HG02938 (cell line): Measurements from ENCODE around the gene ADGRE2.

ENCODE experiments used
- ATAC-seq: cut with Tn5 transposase; IDR thresholded peaks from one replicate; pipeline ENCODE4 v1.9.1; 2021; ENCODE audit warnings: mild to moderate bottlenecking, moderate library complexity; ENCODE audit not compliant: unreplicated experiment

ADGRE2 gene

GRCh38 chr19:14748601-14749000 lies 29.8 kb downstream of the ADGRE2 start:
- no peak for ATAC-seq

DNA sequence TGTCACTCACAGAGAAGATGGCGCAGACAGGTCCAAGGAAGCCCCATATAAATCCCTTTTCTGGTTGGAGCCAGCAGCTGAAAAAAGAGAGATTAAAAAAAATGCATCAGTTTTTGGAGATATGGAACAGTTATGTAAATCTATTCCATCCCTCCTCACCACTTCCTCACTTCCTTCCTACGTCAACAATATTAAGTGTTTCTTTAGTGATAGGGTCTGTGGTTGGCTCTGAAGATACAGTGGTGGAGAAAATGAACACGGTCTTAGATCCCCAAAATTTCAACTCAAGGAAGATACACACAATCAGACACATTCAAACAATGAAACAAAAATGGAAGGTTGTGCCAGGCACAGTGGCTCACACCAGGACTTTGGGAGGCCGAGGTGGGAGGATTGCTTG lies 31.5 kb downstream of the ADGRE2 start:
- ATAC-seq, result no peak

DNA sequence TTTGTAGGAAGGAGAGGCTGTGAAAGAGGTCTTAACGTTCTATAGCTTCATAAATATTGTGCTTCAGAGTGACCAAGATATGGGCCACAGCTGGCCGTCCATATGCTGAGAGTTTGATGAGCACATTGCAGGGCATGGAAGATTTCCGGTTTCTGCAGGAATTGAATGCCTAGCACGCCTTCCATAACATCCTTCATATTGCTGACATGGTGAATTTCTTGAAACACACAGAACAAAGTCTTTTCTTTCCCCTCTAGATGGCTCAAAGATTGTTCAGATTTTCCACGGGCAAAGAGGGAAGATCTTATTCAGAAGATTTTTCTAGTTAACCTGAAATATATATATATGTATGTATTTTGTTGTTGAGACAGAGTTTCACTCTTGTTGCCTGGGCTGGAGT lies 42.4 kb downstream of the ADGRE2 start:
- ATAC-seq, result no peak

DNA sequence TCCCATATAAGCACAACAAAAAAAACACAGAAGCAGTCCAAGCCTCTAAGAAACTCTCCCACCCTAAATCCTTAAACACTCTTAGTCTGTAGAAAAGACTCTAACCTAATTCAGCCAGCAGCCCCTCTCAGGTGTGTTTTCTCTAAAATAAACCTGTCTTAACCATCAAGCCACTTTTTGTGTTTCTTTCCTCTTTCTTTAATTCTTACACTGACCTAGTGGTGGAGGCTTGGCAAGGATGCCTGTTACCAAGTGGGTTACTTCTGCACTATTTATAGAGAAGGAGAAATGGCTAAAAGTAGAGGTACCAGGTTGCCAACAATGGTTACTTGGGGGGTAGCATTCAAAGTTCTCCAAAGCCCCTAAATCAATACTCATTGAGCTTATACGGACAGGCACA lies 44.8 kb downstream of the ADGRE2 start:
- ATAC-seq, result no peak

DNA sequence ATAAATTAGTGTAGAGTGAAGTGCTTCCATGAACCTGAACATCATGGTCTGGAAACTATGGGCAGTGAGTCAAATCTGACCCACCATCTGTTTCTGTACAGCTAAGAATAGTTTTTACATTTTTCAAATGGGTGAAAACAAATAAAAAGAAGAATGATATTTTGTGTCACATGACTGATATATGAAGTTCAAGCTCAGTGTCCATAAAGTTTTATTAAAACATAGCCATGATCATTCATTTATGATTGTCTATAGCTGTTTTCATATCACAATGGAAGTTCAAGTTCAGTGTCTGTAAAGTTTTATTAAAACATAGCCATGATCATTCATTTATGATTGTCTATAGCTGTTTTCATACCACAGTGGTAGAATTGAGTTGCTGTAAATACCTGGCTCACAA lies 45.9 kb downstream of the ADGRE2 start:
- ATAC-seq, result no peak

DNA sequence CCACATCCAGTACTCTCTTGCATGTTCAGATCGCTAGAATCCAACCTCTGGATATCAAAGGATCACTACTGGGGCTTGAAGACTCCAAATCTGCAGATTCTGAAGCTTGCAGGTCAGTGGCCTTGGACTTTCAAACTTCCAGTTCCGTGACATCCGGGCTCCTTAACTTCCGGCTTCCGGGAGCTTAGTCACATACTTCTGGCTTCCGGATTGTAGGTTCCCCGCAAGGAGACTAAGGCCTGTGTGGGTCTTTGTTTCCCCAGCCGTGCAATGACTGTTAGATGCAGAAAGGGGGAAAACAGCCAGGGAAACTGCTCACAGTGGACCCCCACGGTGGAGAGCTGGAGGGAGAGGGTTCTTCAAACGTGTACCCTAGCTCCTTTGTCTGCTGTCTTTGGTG lies 47.2 kb downstream of the ADGRE2 start:
- no peak for ATAC-seq

DNA sequence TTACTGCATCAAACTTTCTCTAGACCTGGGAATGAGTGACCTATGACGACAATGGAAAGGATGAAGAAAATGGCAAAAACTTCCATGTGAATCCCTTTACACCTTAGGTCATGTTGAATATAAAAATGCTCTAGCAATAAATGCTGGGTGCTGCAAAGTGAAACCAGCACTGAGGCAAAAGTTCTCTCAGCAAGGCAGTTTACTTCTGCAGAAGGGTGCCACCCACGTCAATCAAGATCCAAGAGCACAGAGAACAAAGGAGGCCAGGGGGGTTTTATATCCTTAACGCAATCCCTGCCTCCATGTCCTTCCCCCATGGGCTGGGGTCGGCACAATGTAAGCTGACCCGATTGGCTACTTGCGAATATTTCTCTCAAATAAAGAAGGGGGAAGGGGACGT lies 49.8 kb downstream of the ADGRE2 start:
- no peak for ATAC-seq

- no peak for ATAC-seq
These were observed 56.2 kb downstream of the ADGRE2 start for GRCh38 chr19:14722127-14722526.

DNA sequence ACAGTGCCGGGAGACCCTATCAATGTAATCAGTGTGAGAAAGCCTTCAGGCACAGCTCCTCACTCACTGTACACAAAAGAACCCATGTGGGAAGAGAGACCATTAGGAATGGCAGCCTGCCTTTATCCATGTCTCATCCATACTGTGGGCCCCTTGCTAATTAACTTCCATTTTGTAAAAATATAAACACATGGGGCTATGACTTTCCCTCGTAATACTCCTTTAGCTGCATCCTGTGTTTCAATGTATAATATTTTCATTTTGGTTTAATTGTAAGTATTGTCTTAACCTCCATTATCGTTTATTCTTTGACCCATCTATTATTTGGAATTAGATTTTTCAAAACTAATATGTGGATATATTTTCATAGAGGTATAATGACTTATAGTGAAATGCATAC lies 59.2 kb downstream of the ADGRE2 start:
- ATAC-seq, result no peak

DNA sequence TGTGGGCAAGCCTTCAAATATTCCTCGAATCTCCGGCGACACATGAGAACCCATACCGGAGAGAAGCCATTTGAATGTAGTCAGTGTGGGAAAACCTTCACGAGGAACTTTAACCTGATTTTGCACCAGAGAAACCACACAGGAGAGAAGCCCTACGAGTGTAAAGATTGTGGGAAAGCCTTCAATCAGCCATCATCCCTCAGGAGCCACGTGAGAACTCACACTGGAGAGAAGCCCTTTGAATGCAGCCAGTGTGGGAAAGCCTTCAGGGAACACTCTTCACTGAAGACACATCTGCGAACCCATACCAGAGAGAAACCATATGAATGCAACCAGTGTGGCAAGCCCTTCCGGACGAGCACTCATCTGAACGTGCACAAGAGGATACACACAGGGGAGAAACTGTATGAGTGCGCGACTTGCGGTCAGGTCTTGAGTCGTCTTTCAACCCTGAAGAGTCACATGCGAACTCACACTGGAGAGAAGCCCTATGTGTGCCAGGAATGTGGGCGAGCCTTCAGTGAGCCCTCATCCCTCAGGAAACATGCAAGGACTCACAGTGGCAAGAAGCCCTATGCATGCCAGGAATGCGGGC lies 59.7 kb downstream of the ADGRE2 start:
- ATAC-seq, result no peak

- ATAC-seq, result no peak
These were observed 62.5 kb downstream of the ADGRE2 start for GRCh38 chr19:14715841-14716240.

GRCh38 chr19:14704450-14704849 lies 73.9 kb downstream of the ADGRE2 start:
- ATAC-seq, result no peak

DNA sequence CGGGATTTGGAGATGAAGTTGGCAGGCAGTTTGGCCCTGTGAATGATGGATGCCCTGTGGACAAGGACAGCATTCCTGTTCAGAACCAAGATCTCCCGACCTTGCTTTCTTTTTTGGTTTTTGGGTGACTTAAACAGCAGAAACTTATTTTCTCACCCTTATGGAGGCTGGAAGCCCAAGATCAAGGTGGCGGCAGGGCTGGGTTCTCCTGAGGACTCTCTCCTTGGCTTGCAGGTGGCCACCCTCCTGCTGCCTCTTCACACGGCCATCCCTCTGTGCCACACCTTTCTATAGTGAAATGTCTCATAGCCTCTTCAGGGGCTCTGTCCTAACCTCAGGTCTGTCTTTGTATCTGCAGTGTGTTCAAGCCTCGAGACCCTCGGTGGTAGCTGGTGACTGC lies 74.5 kb downstream of the ADGRE2 start:
- no peak for ATAC-seq

- ATAC-seq, result no peak
These were observed 77.5 kb downstream of the ADGRE2 start for GRCh38 chr19:14700711-14701375.

GRCh38 chr19:14699641-14700040 lies 78.7 kb downstream of the ADGRE2 start:
- no peak for ATAC-seq

DNA sequence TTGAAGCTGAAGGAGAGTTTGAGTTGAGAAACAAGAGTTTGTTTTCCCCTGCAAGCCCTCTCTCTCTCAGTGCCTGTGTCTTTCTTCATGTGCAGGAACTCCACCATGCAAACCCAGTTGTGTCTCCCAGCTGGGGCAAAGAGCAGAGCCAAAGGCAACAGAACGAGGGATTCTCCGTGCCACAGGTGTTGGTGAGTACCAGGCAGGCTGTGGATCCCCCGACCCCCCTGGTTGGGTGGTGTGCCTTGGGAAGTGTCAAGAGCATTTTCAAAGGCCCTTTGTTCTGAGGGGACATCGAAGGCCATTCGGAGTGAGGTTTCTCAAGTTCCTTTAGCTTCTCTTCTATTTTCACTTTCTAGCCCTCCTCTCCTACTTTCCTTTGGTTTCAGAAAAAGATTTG lies 82.9 kb downstream of the ADGRE2 start:
- ATAC-seq, result no peak

- ATAC-seq, result no peak
These were observed 83.6 kb downstream of the ADGRE2 start for GRCh38 chr19:14694641-14695266.

DNA sequence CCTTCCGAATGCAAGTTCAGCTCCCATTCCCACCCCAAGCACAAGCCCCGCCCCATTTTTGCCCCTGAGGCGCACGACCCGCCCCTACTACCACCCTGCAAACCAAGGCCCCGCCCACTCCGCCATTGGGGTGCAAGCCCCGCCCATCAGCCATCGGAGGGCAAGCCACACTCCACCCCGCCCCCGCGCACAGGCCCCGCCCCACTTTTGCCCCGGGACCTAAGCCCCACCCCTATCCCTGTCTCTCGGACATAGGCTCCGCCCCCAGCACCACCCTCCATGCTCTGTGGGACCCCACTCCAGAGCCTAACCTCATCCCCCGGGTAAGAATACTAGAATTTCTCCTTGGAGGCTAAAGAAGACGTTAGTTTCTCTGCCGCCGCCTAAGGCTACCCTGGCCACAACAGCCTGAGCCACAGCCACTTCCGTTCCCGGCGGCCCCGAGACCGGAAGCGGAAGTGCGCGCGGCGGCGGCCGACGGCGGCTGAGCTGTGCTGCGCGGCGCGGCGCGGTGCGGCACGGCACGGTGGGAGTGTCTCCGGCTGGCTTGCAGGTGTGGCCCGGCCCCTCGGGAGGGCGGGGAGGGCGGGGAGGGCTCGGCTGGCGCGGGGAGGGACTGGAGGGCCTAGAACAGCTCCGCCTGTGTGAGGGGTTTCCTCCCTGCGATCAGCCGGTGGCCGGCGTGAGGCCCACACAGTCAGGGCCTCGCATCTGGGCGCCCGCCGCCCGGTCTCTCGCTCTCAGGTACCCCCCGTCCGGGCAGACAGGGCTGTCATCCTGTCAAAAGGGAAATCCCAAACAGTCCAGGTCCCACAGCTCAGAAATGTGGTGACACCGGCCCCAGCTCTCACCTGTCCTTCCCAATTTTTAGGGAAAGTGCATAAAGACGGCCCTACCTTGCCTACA lies 88.5 kb downstream of the ADGRE2 start, which contains the start of gene ZNF333:
Gene ZNF333 (plus strand): TSS at position 451 of the 906 bp plus-strand sequence. CDS start 3,444 bp downstream, outside the sequence.
- ATAC-seq, result peak; percentile 81

GRCh38 chr19:14686411-14686810 lies 91.9 kb downstream of the ADGRE2 start:
- ATAC-seq, result no peak

GRCh38 chr19:14683439-14683838 lies 94.9 kb downstream of the ADGRE2 start:
- no peak for ATAC-seq
